NCI-H526 treated with DMSO at 0.1 percent for 48 hours (cell line): ENCODE results near the gene CD300LD.
"Not testable (repeated sequence)": the region's sequence is repeated elsewhere in the genome, so short reads cannot be mapped to it uniquely, and the experiment has no call there.

Experiments
- DNase-seq: peaks from one replicate; lab custom pipeline; 2025; lab: John Stamatoyannopoulos, UW

The CD300LD gene

GRCh38 chr17:74592087-74592990 lies at the start of gene CD300LD:
Gene CD300LD, minus strand, starts transcription at chr17:74592283. Its CDS starts 81 bp downstream, at chr17:74592202.
- DNase-seq, result no peak

- no peak for DNase-seq
These were observed 49.3 kb upstream of the CD300LD start for GRCh38 chr17:74641224-74641957.

- no peak for DNase-seq
These were observed 47.6 kb upstream of the CD300LD start for GRCh38 chr17:74639704-74640151.

GRCh38 chr17:74637926-74638325 lies 45.8 kb upstream of the CD300LD start:
- no peak for DNase-seq

- DNase-seq, result no peak
These were observed 45.2 kb upstream of the CD300LD start for GRCh38 chr17:74637265-74637664.

GRCh38 chr17:74636541-74637085 lies 44.5 kb upstream of the CD300LD start:
- not testable (repeated sequence) for DNase-seq

GRCh38 chr17:74635418-74635817 lies 43.3 kb upstream of the CD300LD start:
- no peak for DNase-seq

GRCh38 chr17:74633326-74633725 lies 41.2 kb upstream of the CD300LD start:
- no peak for DNase-seq

- DNase-seq, result no peak
These were observed 40.5 kb upstream of the CD300LD start for GRCh38 chr17:74632617-74633016.

GRCh38 chr17:74631468-74632450 lies 39.7 kb upstream of the CD300LD start:
- no peak for DNase-seq

- DNase-seq, result not testable (repeated sequence)
These were observed 38.2 kb upstream of the CD300LD start for GRCh38 chr17:74630251-74630650.

- no peak for DNase-seq
These were observed 33.6 kb upstream of the CD300LD start for GRCh38 chr17:74625661-74626060.

- DNase-seq, result no peak
These were observed 32.0 kb upstream of the CD300LD start for GRCh38 chr17:74624131-74624530.

GRCh38 chr17:74623693-74624093 lies 31.6 kb upstream of the CD300LD start, which contains the start of gene CD300E:
Gene CD300E, minus strand, starts transcription at chr17:74623738. Its CDS starts 117 bp downstream, at chr17:74623621.
- no peak for DNase-seq

GRCh38 chr17:74619077-74619673 lies 27.1 kb upstream of the CD300LD start:
- DNase-seq, result no peak

GRCh38 chr17:74618451-74618850 lies 26.4 kb upstream of the CD300LD start:
- DNase-seq, result no peak

GRCh38 chr17:74616696-74617095 lies 24.6 kb upstream of the CD300LD start:
- no peak for DNase-seq

- DNase-seq, result no peak
These were observed 20.0 kb upstream of the CD300LD start for GRCh38 chr17:74612046-74612445.

GRCh38 chr17:74610108-74610507 lies 18.0 kb upstream of the CD300LD start:
- no peak for DNase-seq

GRCh38 chr17:74608511-74608910 lies 16.4 kb upstream of the CD300LD start:
- DNase-seq, result no peak

GRCh38 chr17:74607221-74607620 lies 15.1 kb upstream of the CD300LD start:
- DNase-seq, result no peak
